ENCODE data around the gene CACNA1C.

CACNA1C gene

DNA sequence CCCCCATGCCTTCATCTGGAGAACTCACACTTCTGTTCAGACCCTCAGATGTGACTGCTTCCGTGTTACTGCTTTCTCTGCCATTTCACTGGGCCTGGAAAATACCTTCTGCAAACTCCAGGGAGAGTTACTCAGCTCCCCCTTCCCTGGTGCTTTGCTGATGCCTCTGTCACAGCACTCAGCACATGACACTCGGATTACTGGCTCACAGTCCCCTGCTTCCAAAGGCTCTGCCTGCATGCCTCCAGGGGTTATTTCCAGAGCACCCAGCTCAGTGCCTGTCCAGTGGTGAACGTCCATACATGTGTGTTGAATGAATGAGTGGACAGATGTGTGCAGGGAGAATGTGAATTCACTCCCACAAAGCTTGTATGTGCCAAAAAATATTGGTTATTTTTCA lies 504.8 kb downstream of the CACNA1C start:
- TF ChIP-seq, protein P1, sequence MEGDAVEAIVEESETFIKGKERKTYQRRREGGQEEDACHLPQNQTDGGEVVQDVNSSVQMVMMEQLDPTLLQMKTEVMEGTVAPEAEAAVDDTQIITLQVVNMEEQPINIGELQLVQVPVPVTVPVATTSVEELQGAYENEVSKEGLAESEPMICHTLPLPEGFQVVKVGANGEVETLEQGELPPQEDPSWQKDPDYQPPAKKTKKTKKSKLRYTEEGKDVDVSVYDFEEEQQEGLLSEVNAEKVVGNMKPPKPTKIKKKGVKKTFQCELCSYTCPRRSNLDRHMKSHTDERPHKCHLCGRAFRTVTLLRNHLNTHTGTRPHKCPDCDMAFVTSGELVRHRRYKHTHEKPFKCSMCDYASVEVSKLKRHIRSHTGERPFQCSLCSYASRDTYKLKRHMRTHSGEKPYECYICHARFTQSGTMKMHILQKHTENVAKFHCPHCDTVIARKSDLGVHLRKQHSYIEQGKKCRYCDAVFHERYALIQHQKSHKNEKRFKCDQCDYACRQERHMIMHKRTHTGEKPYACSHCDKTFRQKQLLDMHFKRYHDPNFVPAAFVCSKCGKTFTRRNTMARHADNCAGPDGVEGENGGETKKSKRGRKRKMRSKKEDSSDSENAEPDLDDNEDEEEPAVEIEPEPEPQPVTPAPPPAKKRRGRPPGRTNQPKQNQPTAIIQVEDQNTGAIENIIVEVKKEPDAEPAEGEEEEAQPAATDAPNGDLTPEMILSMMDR (IDR thresholded peaks at IDR 0.05; ENCODE audit: extremely low read depth, missing control alignments): no peak
- DNase-seq (ENCODE audit: low spot score): no peak

DNA sequence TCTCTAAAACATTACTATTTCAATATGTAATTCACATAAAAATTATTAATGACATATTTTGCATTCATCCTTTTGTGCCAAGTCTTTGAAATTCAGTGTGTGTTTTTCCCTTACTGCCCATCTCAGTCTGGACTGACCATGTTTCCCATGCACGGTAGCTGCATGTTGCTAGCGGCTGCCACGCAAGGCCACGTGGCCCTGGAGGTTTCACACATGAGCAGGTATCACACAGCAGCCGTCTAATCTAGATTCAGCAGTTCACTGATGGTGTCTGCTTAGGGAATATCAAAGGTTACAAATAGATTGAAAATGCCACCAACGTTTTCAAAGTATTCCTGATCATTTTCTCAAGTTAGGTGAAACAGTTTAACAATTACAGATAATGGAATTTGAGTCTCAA lies 507.1 kb downstream of the CACNA1C start:
- no peak for DNase-seq (ENCODE audit: low spot score)

DNA sequence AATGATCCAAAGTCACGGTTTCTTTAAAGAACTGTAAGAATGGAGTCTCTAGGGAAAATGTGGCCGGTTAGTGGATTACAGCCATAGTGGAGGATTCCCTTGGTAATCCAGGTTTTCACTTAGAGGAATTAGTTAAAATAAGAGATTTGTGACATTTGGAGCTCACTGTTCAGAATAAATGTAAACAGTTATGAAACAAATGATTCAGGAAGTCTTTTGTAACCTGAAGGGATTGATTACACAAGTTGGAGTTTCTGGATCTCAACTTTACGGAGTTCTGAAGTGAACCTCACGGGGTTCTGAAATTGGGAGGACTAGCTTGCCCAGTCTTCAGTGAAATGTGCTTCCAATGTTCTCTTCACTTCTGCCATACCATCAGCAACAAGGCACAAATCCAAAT lies 507.6 kb downstream of the CACNA1C start:
- no peak for DNase-seq (ENCODE audit: low spot score)

More for the DNA sequence above, 507.1 kb downstream of the CACNA1C start:
- TF ChIP-seq, protein P1 (IDR thresholded peaks at IDR 0.05; ENCODE audit: extremely low read depth, missing control alignments): no peak

DNA sequence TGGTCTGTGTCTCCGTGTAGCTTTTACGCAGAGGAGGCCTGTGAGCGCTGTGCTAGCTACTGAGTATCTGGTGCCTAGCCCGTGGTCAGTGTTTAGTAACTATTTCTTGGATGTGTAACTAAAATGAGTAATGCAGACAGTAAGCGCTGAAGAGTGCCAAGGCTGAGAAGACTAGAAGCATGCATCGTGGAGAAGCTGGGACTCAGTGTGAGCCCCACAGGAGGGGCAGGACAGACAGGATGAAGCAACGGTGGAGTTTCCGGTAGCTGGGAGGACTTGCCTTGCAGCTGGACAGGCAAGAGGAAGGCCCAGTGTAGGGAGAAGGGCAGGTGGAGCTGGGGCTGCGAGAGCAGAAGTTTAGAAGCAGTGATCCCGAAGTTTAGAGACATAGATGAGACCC lies 508.6 kb downstream of the CACNA1C start:
- TF ChIP-seq, protein P1 (IDR thresholded peaks at IDR 0.05; ENCODE audit: extremely low read depth, missing control alignments): no peak

More for the DNA sequence above, 507.6 kb downstream of the CACNA1C start:
- TF ChIP-seq, protein P1 (IDR thresholded peaks at IDR 0.05; ENCODE audit: extremely low read depth, missing control alignments): no peak

DNA sequence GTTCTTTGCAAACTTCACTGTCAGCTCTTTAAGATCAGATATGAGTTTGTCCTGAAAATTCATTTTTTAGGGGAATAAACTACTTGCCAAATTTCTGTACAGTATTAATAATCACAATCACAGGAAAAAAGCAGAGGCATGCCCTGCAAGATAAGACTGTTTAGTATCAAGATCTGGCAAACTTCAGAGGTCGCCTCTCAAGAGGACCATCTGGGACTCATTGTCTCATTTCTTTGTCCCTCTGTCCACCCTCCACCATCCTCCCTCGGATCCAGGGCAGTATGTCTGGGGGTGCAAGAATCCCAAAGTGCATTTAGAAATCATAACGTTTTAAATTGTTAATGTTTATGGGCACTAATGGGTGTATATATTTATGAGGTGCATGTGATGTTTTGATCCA lies 509.6 kb downstream of the CACNA1C start:
- TF ChIP-seq, protein P1 (IDR thresholded peaks at IDR 0.05; ENCODE audit: extremely low read depth, missing control alignments): no peak

More for the DNA sequence above, 508.6 kb downstream of the CACNA1C start:
- DNase-seq (ENCODE audit: low spot score): no peak

DNA sequence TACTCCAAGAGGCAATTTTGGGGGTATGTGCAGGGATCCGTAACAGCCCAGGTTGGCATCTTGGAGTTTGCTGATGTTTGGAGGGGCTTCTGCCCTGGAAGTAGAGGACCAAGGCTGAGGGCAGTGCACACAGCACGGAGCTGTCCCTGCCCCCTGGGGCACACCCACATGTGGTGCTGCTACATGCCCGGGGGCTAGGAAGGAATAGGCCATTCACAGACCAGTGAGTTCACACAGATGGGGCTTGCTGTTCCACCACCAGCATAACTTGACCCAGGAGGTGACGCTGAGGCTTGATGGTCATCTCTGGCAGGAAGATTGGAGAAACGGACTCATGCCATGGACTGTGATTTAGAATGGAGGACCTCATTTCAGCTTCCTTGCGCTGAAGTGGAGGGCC lies 510.9 kb downstream of the CACNA1C start:
- TF ChIP-seq, protein P1 (IDR thresholded peaks at IDR 0.05; ENCODE audit: extremely low read depth, missing control alignments): no peak
- no peak for DNase-seq (ENCODE audit: low spot score)

More for the DNA sequence above, 509.6 kb downstream of the CACNA1C start:
- no peak for DNase-seq (ENCODE audit: low spot score)

DNA sequence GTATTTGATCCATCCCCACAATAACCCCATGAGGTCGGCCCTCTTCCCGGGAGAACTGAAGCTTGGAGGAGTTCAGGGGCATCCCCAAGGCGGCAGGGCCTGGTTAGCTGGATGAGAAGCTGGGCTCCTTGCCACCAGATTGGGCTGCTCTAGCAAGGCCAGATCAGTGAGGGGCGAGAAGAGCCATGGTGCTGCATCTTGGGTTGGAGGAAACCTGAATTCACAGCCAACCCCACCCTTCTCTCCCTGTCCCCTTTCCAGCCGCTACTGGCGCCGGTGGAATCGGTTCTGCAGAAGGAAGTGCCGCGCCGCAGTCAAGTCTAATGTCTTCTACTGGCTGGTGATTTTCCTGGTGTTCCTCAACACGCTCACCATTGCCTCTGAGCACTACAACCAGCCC lies 513.4 kb downstream of the CACNA1C start:
- TF ChIP-seq, protein P1 (IDR thresholded peaks at IDR 0.05; ENCODE audit: extremely low read depth, missing control alignments): no peak

More for the DNA sequence above, 513.4 kb downstream of the CACNA1C start:
- no peak for DNase-seq (ENCODE audit: low spot score)

Data from GM20000 (cell line).